Endothelial cell of umbilical vein (primary cell): Measurements from ENCODE around the gene LUC7L. TPM values are rescaled to one million over a fixed set of nuclear protein-coding genes. Genes with fewer than 3 reads are reported as not detected.

Experiments used
- BruUV-seq: library from RNA; stranded (reverse); fragments of 400-500 nt; replicated peaks from 2 replicates; lab custom pipeline; 2021; lab: Mats Ljungman, UMichigan
- CTCF ChIA-PET: fragments of 300-600, 350-600 bp; sonication (Branson Sonifier 250); formaldehyde crosslinking; loops from one replicate; lab custom pipeline; 2021; ENCODE audit warnings: antibody characterized with exemption, inconsistent platforms; lab: Charles Lee
- POLR2A ChIA-PET: fragments of 300-600, 350-600 bp; sonication (Branson Sonifier 250); formaldehyde crosslinking; loops from one replicate; lab custom pipeline; 2021; ENCODE audit warnings: antibody characterized with exemption, inconsistent platforms; lab: Charles Lee
- DNase-seq: peaks from one replicate; pipeline ENCODE4 v3.0.0-alpha.2; 2011; ENCODE audit warnings: low read depth, low spot score
- FAIRE-seq: peaks from 2 replicates; lab custom pipeline; 2011; peaks lifted over from hg19 to GRCh38; lab: Jason Lieb, UNC
- H2AFZ ChIP-seq: 2 replicates; pipeline ENCODE4 v1.6.0; 2012; ENCODE audit warnings: low read depth, low read length, control low read depth, inconsistent platforms
- H3K27ac ChIP-seq: 2 replicates; pipeline ENCODE4 v1.5.1; 2011; ENCODE audit warnings: low read depth, mild to moderate bottlenecking, control low read depth, low read length, moderate library complexity; ENCODE audit not compliant: insufficient read depth
- H3K27me3 ChIP-seq, 2 experiments: 2 replicates each; pipeline versions ENCODE4 v1.6.0 to v1.6.1; 2011; ENCODE audit warnings: low read length in 2 of 2, mixed read lengths in 1 of 2; ENCODE audit not compliant: control insufficient read depth in 2 of 2, insufficient read depth in 2 of 2
- H3K36me3 ChIP-seq, 2 experiments: 2 replicates in 1 of 2; 3 replicates in 1 of 2; pipeline ENCODE4 v1.5.1; 2011; ENCODE audit warnings: low read length in 2 of 2, mild to moderate bottlenecking in 1 of 2, moderate library complexity in 1 of 2; ENCODE audit not compliant: control insufficient read depth in 2 of 2, insufficient read depth in 2 of 2; ENCODE audit errors: extremely low read depth in 1 of 2
- H3K4me1 ChIP-seq: 3 replicates; pipeline ENCODE4 v1.5.1; 2011; ENCODE audit warnings: mild to moderate bottlenecking, low read length; ENCODE audit not compliant: control insufficient read depth, insufficient read depth; ENCODE audit errors: extremely low read depth
- H3K4me2 ChIP-seq: 2 replicates; pipeline ENCODE4 v1.6.1; 2011; ENCODE audit warnings: low read length, control low read depth, mixed read lengths; ENCODE audit not compliant: insufficient read depth
- H3K4me3 ChIP-seq, 3 experiments: fragments of 200-600 bp in 1 of 3; sonication (generic), shearing (Covaris generic) in 1 of 3; replicated peaks in 1 of 3; 2 replicates each; pipeline ENCODE4 v1.5.1; 2011 to 2016; ENCODE audit warnings: control low read depth in 3 of 3, low read length in 3 of 3, mild to moderate bottlenecking in 2 of 3, inconsistent platforms in 1 of 3, low read depth in 1 of 3, moderate library complexity in 1 of 3; ENCODE audit not compliant: insufficient read depth in 1 of 3
- H3K79me2 ChIP-seq: 2 replicates; pipeline ENCODE4 v1.6.0; 2012; ENCODE audit warnings: low read length, inconsistent platforms; ENCODE audit not compliant: control insufficient read depth, insufficient read depth
- H3K9ac ChIP-seq: replicated peaks from 2 replicates; pipeline ENCODE3; 2011; ENCODE audit warnings: low read length, control low read depth; ENCODE audit not compliant: insufficient read depth; ENCODE audit errors: extremely low read depth
- H3K9me1 ChIP-seq: replicated peaks from 3 replicates; pipeline ENCODE4 v1.6.0; 2011; ENCODE audit warnings: mild to moderate bottlenecking, low read length; ENCODE audit not compliant: control insufficient read depth, insufficient read depth; ENCODE audit errors: extremely low read depth
- H3K9me3 ChIP-seq: replicated peaks from 2 replicates; pipeline ENCODE4 v1.5.1; 2012; ENCODE audit warnings: low read length, inconsistent platforms; ENCODE audit not compliant: control insufficient read depth, insufficient read depth
- H4K20me1 ChIP-seq: replicated peaks from 2 replicates; pipeline ENCODE3; 2011; ENCODE audit warnings: mild to moderate bottlenecking, low read length; ENCODE audit not compliant: control insufficient read depth, insufficient read depth; ENCODE audit errors: extremely low read depth
- EZH2 ChIP-seq: IDR thresholded peaks from 2 replicates; pipeline ENCODE4 v1.6.1; 2012; ENCODE audit warnings: borderline replicate concordance, low read depth, mild to moderate bottlenecking, moderate library complexity, low read length, inconsistent platforms; ENCODE audit not compliant: severe bottlenecking
- FOS ChIP-seq: IDR thresholded peaks from 2 replicates; pipeline ENCODE4 v1.6.1; 2011; ENCODE audit warnings: mild to moderate bottlenecking, low read length, moderate library complexity, borderline replicate concordance; ENCODE audit not compliant: insufficient read depth
- GATA2 ChIP-seq: IDR thresholded peaks from 2 replicates; pipeline ENCODE4 v1.7.0; 2011; ENCODE audit warnings: low read depth, mild to moderate bottlenecking, moderate library complexity, mixed read lengths, low read length; ENCODE audit not compliant: insufficient read length, insufficient read depth
- MAX ChIP-seq: IDR thresholded peaks from 2 replicates; pipeline ENCODE4 v1.6.1; 2011; ENCODE audit not compliant: insufficient read depth, insufficient read length
- MYC ChIP-seq: IDR thresholded peaks from one replicate; pipeline ENCODE4 v1.6.1; 2011; ENCODE audit warnings: mild to moderate bottlenecking, low read depth, low read length
- POLR2A ChIP-seq: IDR thresholded peaks from 2 replicates; pipeline ENCODE4 v1.6.1; 2012; ENCODE audit warnings: low read depth, mild to moderate bottlenecking, control low read depth, low read length
- dilution Hi-C: fragments of 300-500 bp; cut with MboI; formaldehyde crosslinking; loops from one replicate; pipeline ENCODE4 v1.15.0; 2019; ENCODE audit warnings: low sequenced_read_pairs; ENCODE audit not compliant: extremely low pct_ligation_motif_present
- intact Hi-C: fragments of 100-400 bp; cut with micrococcal nuclease; formaldehyde crosslinking; loops from one replicate; pipeline ENCODE4 v1.10.0; 2022
- polyA plus RNA-seq, 4 experiments: library from polyadenylated mRNA; depleted of rRNA in 3 of 4; stranded (reverse) in 3 of 4; unstranded in 1 of 4; fragments of >200 nt; gene quantifications; 2 replicates each; pipeline versions ENCODE4 v1.2.1 to v1.2.3, GENCODE V29; 2011 to 2012; ENCODE audit warnings: missing spikeins in 1 of 4
- total RNA-seq: library from RNA; stranded (reverse); gene quantifications from 2 replicates; pipeline ENCODE4 v1.2.3, GENCODE V29; 2021
- TF ChIP-seq, protein P1 (sequence below), 2 donors: IDR thresholded peaks; 1 replicate in 1 of 2; 2 replicates in 1 of 2; pipeline ENCODE4 v1.5.1; 2011; ENCODE audit warnings: low read length in 2 of 2, mild to moderate bottlenecking in 2 of 2, moderate library complexity in 2 of 2, control low read depth in 1 of 2, inconsistent platforms in 1 of 2, low read depth in 1 of 2; ENCODE audit not compliant: insufficient read depth in 1 of 2; ENCODE audit errors: extremely low read depth in 1 of 2

Gene LUC7L
- total and polyA plus RNA-seq, 2 donors (not counting 3 experiments of a cell fraction or from before 2014, with no cell fraction given) = 75.4 to 94.7 TPM

DNA sequence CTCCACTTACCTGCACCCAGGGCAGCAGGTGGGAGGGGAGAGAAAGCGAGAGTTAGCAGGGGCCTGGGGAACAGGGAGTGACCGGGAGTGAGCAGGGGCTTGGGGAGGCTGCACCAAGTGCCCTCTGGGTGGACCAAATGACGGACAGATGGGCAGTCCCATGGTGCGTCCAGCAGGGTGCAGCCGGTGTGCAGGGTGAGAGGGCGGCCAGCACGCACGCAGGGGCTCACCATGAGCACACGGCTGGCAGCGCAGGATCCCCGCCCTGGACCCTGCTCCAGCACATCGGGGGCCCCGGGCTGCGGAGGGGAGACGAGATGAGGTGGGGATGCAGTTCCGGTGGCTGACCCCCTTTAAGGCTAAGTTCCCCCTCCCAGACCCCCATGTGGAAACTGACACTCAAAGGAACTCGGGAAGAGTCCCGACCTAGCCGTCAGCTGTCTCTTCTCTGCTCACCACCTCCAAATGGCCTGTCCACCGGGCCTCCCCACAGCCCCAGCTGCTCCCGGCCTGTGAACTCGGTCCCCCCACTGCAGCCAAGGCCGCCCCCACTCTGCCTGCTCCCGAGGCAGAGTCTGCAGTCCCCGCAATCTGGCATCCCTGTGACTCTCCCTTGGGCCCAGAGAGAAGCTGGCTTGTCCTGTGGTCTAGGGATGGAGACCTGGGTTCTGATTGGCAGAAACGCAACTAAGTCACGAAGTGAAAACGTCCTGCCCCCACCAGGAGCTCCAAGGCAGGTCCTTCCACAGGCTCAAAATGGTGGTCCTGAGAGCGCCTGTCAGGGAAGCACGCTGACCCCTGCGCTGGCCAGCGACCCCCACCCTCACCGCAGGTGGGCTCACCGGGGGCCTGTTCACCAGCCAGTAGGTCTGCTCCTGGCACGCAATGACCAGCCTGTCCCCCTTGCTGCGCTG is 43.6 kb upstream of the LUC7L start:
- Histone ChIP-seq H4K20me1 (no peaks in the 10 kb centered on the region), H3K4me3 (no peak overlapping the region), H3K9me3 (no peaks in the 10 kb centered on the region), H3K9ac (no peak overlapping the region), H3K9me1 (no peaks in the 10 kb centered on the region), H2AFZ (no peak overlapping the region), H3K36me3 (no peaks in the 10 kb centered on the region), H3K27ac (no peak overlapping the region), H3K27me3 (no peaks in the 10 kb centered on the region), H3K4me1 (peaks cover 3% of the 10 kb centered on the region), H3K4me2 (no peak overlapping the region), H3K79me2 (no peaks in the 10 kb centered on the region)
- dilution Hi-C loops (no loop called here), intact Hi-C loops (no loop called here)
- CTCF ChIA-PET = no interaction called here
- no TSS peak for BruUV-seq
- FAIRE-seq (no peak), DNase-seq (no peak)
- TF ChIP-seq MYC (no peak), EZH2 (no peak), FOS (no peak), GATA2 (no peak), POLR2A (no peak), MAX (no peak)
- TF ChIP-seq, protein P1, sequence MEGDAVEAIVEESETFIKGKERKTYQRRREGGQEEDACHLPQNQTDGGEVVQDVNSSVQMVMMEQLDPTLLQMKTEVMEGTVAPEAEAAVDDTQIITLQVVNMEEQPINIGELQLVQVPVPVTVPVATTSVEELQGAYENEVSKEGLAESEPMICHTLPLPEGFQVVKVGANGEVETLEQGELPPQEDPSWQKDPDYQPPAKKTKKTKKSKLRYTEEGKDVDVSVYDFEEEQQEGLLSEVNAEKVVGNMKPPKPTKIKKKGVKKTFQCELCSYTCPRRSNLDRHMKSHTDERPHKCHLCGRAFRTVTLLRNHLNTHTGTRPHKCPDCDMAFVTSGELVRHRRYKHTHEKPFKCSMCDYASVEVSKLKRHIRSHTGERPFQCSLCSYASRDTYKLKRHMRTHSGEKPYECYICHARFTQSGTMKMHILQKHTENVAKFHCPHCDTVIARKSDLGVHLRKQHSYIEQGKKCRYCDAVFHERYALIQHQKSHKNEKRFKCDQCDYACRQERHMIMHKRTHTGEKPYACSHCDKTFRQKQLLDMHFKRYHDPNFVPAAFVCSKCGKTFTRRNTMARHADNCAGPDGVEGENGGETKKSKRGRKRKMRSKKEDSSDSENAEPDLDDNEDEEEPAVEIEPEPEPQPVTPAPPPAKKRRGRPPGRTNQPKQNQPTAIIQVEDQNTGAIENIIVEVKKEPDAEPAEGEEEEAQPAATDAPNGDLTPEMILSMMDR (IDR thresholded peaks at IDR 0.05; ENCODE audit: extremely low read depth in 1 of 2, insufficient read depth in 1 of 2, low read depth in 1 of 2, low read length in 2 of 2) = no peak
- POLR2A ChIA-PET = no interaction called here
